Gastroesophageal sphincter (tissue), 4 donors: ENCODE data around the gene PNPLA3. TPM values are rescaled to one million over a fixed set of nuclear protein-coding genes. Genes with fewer than 3 reads are reported as not detected.

Experiments
- ATAC-seq: fragments of 150-250 bp; one replicate; pipeline ENCODE4 v1.9.1; 2016; ENCODE audit warnings: mild to moderate bottlenecking, moderate library complexity
- H3K27ac ChIP-seq, 4 donors: fragments of 200-600 bp; sonication (generic) in 3 of 4; 1 replicate in 3 of 4; 2 replicates in 1 of 4; pipeline ENCODE4 v1.5.1; 2016 to 2019
- H3K27me3 ChIP-seq: fragments of 200-600 bp; sonication (generic); one replicate; pipeline ENCODE4 v1.5.1; 2019
- H3K36me3 ChIP-seq, 2 donors: fragments of 200-600 bp; sonication (generic); one replicate each; pipeline ENCODE4 v1.5.1; 2019; ENCODE audit warnings: control low read depth in 1 of 2
- H3K4me1 ChIP-seq, 3 donors: fragments of 200-600 bp; sonication (generic); 1 replicate in 2 of 3; 2 replicates in 1 of 3; pipeline ENCODE4 v1.5.1; 2016 to 2019; ENCODE audit warnings: control low read depth in 2 of 3
- H3K4me3 ChIP-seq, 2 donors: fragments of 200-600 bp; sonication (generic); one replicate each; pipeline ENCODE4 v1.5.1; 2019; ENCODE audit warnings: mild to moderate bottlenecking in 1 of 2, moderate library complexity in 1 of 2
- H3K9me3 ChIP-seq, 3 donors: fragments of 200-600 bp; sonication (generic); one replicate each; pipeline ENCODE4 v1.5.1; 2017 to 2019; ENCODE audit warnings: control low read depth in 2 of 3
- CTCF ChIP-seq, 4 experiments: fragments of 200-600 bp in 2 of 4; fragments of 450-650 bp in 2 of 4; sonication (generic) in 1 of 4; IDR thresholded peaks; one replicate each; pipeline ENCODE4 v1.5.1; 2017 to 2019; ENCODE audit warnings: antibody characterized with exemption in 4 of 4, mild to moderate bottlenecking in 2 of 4, moderate library complexity in 2 of 4
- EP300 ChIP-seq: sonication (generic); formaldehyde crosslinking; IDR thresholded peaks from one replicate; pipeline ENCODE4 v1.6.1; 2017; ENCODE audit warnings: antibody characterized with exemption, mild to moderate bottlenecking
- POLR2A ChIP-seq, 2 donors: fragments of 450-650 bp; IDR thresholded peaks; one replicate each; pipeline ENCODE4 v1.6.1; 2017; ENCODE audit warnings: antibody characterized with exemption in 2 of 2, mild to moderate bottlenecking in 2 of 2, moderate library complexity in 1 of 2
- POLR2AphosphoS5 ChIP-seq: sonication (generic); formaldehyde crosslinking; IDR thresholded peaks from one replicate; pipeline ENCODE4 v1.6.1; 2017; ENCODE audit warnings: antibody characterized with exemption
- WGBS, 2 donors: methylation state at CpG; one replicate each; pipeline ENCODE4 v1.1.5; 2018; ENCODE audit warnings: low coverage in 1 of 2; 5-methylcytosine and 5-hydroxymethylcytosine counted together
- total RNA-seq, 4 donors: library from RNA; depleted of rRNA; stranded (reverse); fragments of >200 nt; gene quantifications; one replicate each; pipeline ENCODE4 v1.1.0, GENCODE V29; 2016

The PNPLA3 gene
- total RNA-seq, 4 donors from 2014 or later = not detected

GRCh38 chr22:43911351-43911750, 12.3 kb upstream of the PNPLA3 start:
- WGBS, 2 donors = 22 to 33% methylated on average over 3 to 4 of the region's 4 CpGs

DNA sequence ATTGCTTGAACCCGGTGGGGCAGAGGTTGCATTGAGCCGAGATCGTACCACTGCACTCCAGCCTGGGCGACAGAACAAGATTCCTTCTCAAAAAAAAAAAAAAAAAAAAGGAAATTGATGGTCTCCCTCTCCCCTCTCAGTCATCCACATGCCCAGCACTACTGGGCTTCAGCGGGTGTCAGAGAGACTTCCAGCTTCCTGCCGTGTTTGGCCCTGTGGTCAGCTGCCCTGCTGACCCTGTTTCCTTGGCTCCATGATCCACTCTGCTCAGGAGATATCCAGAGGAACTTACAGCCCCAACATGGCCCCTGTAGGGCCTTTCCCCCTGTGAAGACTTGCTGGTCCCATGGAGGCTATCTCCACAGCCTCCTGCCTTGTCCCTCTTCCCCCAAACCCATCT, 6.1 kb upstream of the PNPLA3 start:
- TF ChIP-seq POLR2AphosphoS5 (no peak), EP300 (no peak), POLR2A (IDR thresholded peaks at IDR 0.05) (no peak), CTCF (IDR thresholded peaks at IDR 0.05) (no peak)
- peaks cover 0 to 5% (median 0%) of the 10 kb centered on the region in 3 donors for H3K9me3 ChIP-seq
- no peak for ATAC-seq
- no peak overlapping the region for H3K4me3 ChIP-seq
- no peak overlapping the region for H3K27ac ChIP-seq
- peaks cover 90% of the 10 kb centered on the region for H3K27me3 ChIP-seq
- H3K36me3 ChIP-seq = no peaks in the 10 kb centered on the region
- WGBS, 2 donors = 53 to 80% methylated on average over 2 to 4 of the region's 6 CpGs
- H3K4me1 ChIP-seq = no peaks in the 10 kb centered on the region

More at GRCh38 chr22:43911351-43911750, 12.3 kb upstream of the PNPLA3 start:
- no peak overlapping the region for H3K4me3 ChIP-seq
- H3K4me1 ChIP-seq = no peaks in the 10 kb centered on the region
- ATAC-seq = no peak
- H3K9me3 ChIP-seq = peaks cover 0 to 5% (median 0%) of the 10 kb centered on the region in 3 donors
- no peaks in the 10 kb centered on the region for H3K36me3 ChIP-seq
- TF ChIP-seq EP300 (no peak), POLR2AphosphoS5 (no peak), CTCF (IDR thresholded peaks at IDR 0.05) (no peak), POLR2A (IDR thresholded peaks at IDR 0.05) (no peak)
- H3K27me3 ChIP-seq = peaks cover 63% of the 10 kb centered on the region
- H3K27ac ChIP-seq = no peak overlapping the region

- WGBS, 2 donors = 74 to 77% methylated on average over 11 to 15 of the region's 16 CpGs
- Histone ChIP-seq H3K4me1 (peaks cover 0 to 16% (median 0%) of the 10 kb centered on the region in 3 donors), H3K4me3 (no peak overlapping the region), H3K9me3 (peaks cover 0 to 8% (median 0%) of the 10 kb centered on the region in 3 donors), H3K27ac (no peak overlapping the region), H3K27me3 (peaks cover 89% of the 10 kb centered on the region), H3K36me3 (no peaks in the 10 kb centered on the region)
- no peak for TF ChIP-seq CTCF (IDR thresholded peaks at IDR 0.05)
- no peak for TF ChIP-seq EP300
- ATAC-seq = no peak
Observed at GRCh38 chr22:43919106-43919973, 4.3 kb upstream of the PNPLA3 start.

DNA sequence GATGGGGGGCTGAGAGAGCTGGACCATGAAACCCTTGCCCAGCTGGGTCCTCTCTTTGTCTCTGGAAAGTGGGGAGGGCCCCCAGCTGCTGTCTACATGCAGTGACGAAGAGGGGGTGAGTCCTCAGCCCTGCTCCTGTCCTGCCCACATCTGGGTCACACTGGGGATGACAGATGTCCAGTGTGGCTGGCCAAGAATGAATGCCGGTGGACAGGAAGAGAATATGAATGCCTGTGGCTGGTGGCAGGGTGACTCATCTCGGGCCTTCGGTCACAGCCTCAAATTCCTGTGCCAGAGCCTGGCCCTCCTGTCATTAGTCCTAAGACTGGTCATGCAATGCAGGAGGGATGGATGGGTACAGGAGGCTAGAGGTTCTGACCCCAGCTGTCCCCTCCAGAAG, 2.2 kb upstream of the PNPLA3 start:
- Histone ChIP-seq H3K9me3 (peaks cover 0 to 6% (median 0%) of the 10 kb centered on the region in 3 donors), H3K4me3 (no peak overlapping the region), H3K4me1 (peaks cover 0 to 18% (median 0%) of the 10 kb centered on the region in 3 donors), H3K27ac (no peak overlapping the region), H3K27me3 (peaks cover 89% of the 10 kb centered on the region), H3K36me3 (no peaks in the 10 kb centered on the region)
- TF ChIP-seq CTCF (IDR thresholded peaks at IDR 0.05) = no peak
- no peak for TF ChIP-seq EP300
- no peak for TF ChIP-seq POLR2AphosphoS5
- TF ChIP-seq POLR2A (IDR thresholded peaks at IDR 0.05) = no peak
- WGBS, 2 donors = no CpG with 5 or more reads among the region's 4 CpGs
- ATAC-seq = no peak

DNA sequence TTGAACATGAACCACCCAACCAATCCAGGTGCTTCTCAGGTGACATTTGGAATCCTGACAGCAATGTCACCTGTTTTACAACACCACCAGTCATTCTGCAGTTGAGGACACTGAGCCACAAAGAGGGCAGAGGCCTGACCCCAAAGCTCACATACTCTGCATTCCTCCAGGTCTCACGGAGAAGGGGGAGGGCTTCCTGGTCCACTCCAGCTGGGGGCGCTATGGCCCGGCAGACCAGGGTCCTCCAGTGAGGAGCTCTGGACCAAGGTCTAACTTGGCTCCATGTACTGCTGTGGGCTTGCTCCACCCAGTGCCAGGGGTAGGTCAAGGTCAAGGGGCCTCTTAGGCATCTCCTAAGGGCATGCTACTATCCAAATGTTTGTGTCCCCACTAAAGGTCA, 1.5 kb upstream of the PNPLA3 start:
- H3K9me3 ChIP-seq = peaks cover 0 to 6% (median 0%) of the 10 kb centered on the region in 3 donors
- no CpG with 5 or more reads among the region's 3 CpGs for WGBS, 2 donors
- peaks cover 0 to 18% (median 0%) of the 10 kb centered on the region in 3 donors for H3K4me1 ChIP-seq
- H3K4me3 ChIP-seq = no peak overlapping the region
- TF ChIP-seq EP300 (no peak), POLR2AphosphoS5 (no peak), CTCF (IDR thresholded peaks at IDR 0.05) (no peak), POLR2A (IDR thresholded peaks at IDR 0.05) (no peak)
- H3K27ac ChIP-seq = no peak overlapping the region
- no peak for ATAC-seq
- H3K36me3 ChIP-seq = no peaks in the 10 kb centered on the region
- peaks cover 84% of the 10 kb centered on the region for H3K27me3 ChIP-seq
